H1 (cell line): Measurements from ENCODE around the gene CASP4. TPM values are rescaled to one million over a fixed set of nuclear protein-coding genes. Genes with fewer than 3 reads are reported as not detected.

ENCODE experiments used
- BACH1 ChIP-seq: IDR thresholded peaks from 2 replicates; pipeline ENCODE4 v1.6.1; 2012; ENCODE audit warnings: low read length, improper control_type of control experiment
- BCL11A ChIP-seq, 2 experiments: IDR thresholded peaks; one replicate each; pipeline ENCODE4 v1.6.1; 2011; ENCODE audit warnings: low read depth in 2 of 2, low read length in 2 of 2, mild to moderate bottlenecking in 2 of 2
- CHD1 ChIP-seq: IDR thresholded peaks from 2 replicates; pipeline ENCODE4 v1.6.1; 2012; ENCODE audit warnings: low read depth, low read length, improper control_type of control experiment
- CHD7 ChIP-seq: fragments of 300-600 bp; sonication (generic); IDR thresholded peaks from 2 replicates; pipeline ENCODE4 v1.7.1; 2012; ENCODE audit warnings: low read length, moderate library complexity, mild to moderate bottlenecking, inconsistent platforms; ENCODE audit not compliant: insufficient replicate concordance
- JUN ChIP-seq: IDR thresholded peaks from 2 replicates; pipeline ENCODE4 v1.6.1; 2011; ENCODE audit warnings: low read depth, mild to moderate bottlenecking, improper control_type of control experiment, low read length
- RFX5 ChIP-seq: IDR thresholded peaks from 2 replicates; pipeline ENCODE4 v1.6.1; 2011; ENCODE audit warnings: low read depth, low read length, improper control_type of control experiment, borderline replicate concordance
- SIN3A ChIP-seq, 2 experiments: IDR thresholded peaks in 1 of 2; conservative IDR thresholded peaks in 1 of 2; 2 replicates each; pipeline ENCODE4 v1.6.1; 2011 to 2012; ENCODE audit warnings: low read length in 2 of 2, improper control_type of control experiment in 1 of 2, low read depth in 1 of 2, mild to moderate bottlenecking in 1 of 2
- TEAD4 ChIP-seq: IDR thresholded peaks from 2 replicates; pipeline ENCODE4 v1.6.1; 2012; ENCODE audit warnings: low read depth, low read length, inconsistent platforms, mixed read lengths
- polyA plus RNA-seq, 7 experiments: library from polyadenylated mRNA; depleted of rRNA in 3 of 7; stranded (reverse) in 5 of 7; unstranded in 2 of 7; fragments of >200 nt in 5 of 7; fragments of 200-250 nt in 2 of 7; gene quantifications; 1 replicate in 5 of 7; 2 replicates in 1 of 7; 4 replicates in 1 of 7; pipeline versions ENCODE4 v1.2.1 to v1.2.3, GENCODE V29; 2011 to 2013; ENCODE audit warnings: missing spikeins in 2 of 7, mixed read lengths in 2 of 7
- total RNA-seq: library from RNA; stranded (reverse); fragmentation: NEBNext Ultra II Directional; extraction: Animal tissue kit (Norgen Biotek cat#: 25700); gene quantifications from 2 replicates; pipeline ENCODE4 v1.2.1, GENCODE V29; 2021

The CASP4 gene
- total and polyA plus RNA-seq, 2 of the 8 experiments (the other 6 are each of a cell fraction or from before 2014, with no cell fraction given), result 0.09 TPM; not detected in 1

- no peak for TF ChIP-seq CHD7
- no peak for TF ChIP-seq CHD1
- no peak for TF ChIP-seq TEAD4
- TF ChIP-seq BCL11A (IDR thresholded peaks at IDR 0.05; ENCODE audit: low read depth in 2 of 2, low read length in 2 of 2), result no peak
- no peak for TF ChIP-seq BACH1
- no peak for TF ChIP-seq RFX5
- TF ChIP-seq JUN, result no peak
- no peak for TF ChIP-seq SIN3A (conservative IDR thresholded peaks at IDR 0.05 in 1 of 2, IDR thresholded peaks at IDR 0.05 in 1 of 2; ENCODE audit: low read depth in 1 of 2, low read length in 2 of 2)
Measured at GRCh38 chr11:104912102-104912501, 56.3 kb downstream of the CASP4 start (continued).
